HEK293 (cell line): ENCODE measurements around the gene GRIK4.

Source experiments
- CTCF ChIA-PET: fragments of 350-600 bp; formaldehyde crosslinking; extraction: SDS; loops from one replicate; lab custom pipeline; 2021; ENCODE audit warnings: antibody characterized with exemption; lab: Yijun Ruan, JAX
- POLR2A ChIA-PET: fragments of 300-600 bp; formaldehyde crosslinking; extraction: SDS; loops from one replicate; lab custom pipeline; 2020; ENCODE audit warnings: antibody characterized with exemption, inconsistent platforms; lab: Yijun Ruan, JAX
- H3K27ac ChIP-seq: fragments of 200-500 bp; sonication (Bioruptor generic); 2 replicates; pipeline ENCODE4 v1.5.1; 2014; ENCODE audit warnings: low read depth, low read length, control low read depth, inconsistent platforms; ENCODE audit errors: extremely low read depth
- H3K36me3 ChIP-seq, 2 experiments: fragments of 200-500 bp in 1 of 2; sonication (Bioruptor generic) in 1 of 2; 1 replicate in 1 of 2; 2 replicates in 1 of 2; pipeline ENCODE4 v1.5.1; 2014 to 2017; ENCODE audit warnings: inconsistent platforms in 2 of 2, low read length in 2 of 2; ENCODE audit not compliant: control insufficient read depth in 2 of 2, insufficient read depth in 1 of 2
- H3K4me1 ChIP-seq: fragments of 200-500 bp; sonication (Bioruptor generic); 2 replicates; pipeline ENCODE4 v1.5.1; 2014; ENCODE audit warnings: mild to moderate bottlenecking, low read length, inconsistent platforms; ENCODE audit not compliant: control insufficient read depth, insufficient read depth
- H3K4me3 ChIP-seq: 2 replicates; pipeline ENCODE4 v1.5.1; 2011; ENCODE audit warnings: low read depth, mild to moderate bottlenecking, control low read depth, low read length, moderate library complexity
- H3K9me3 ChIP-seq: fragments of 200-500 bp; sonication (Bioruptor generic); 2 replicates; pipeline ENCODE4 v1.5.1; 2014; ENCODE audit warnings: low read depth, low read length, inconsistent platforms; ENCODE audit not compliant: control insufficient read depth, insufficient read depth
- GFI1B ChIP-seq: fragments of 450-650 bp; formaldehyde crosslinking; IDR thresholded peaks from 2 replicates; pipeline ENCODE4 v1.5.1; 2016; ENCODE audit warnings: missing biosample characterization, missing genetic modification characterization
- KLF16 ChIP-seq: fragments of 450-650 bp; formaldehyde crosslinking; IDR thresholded peaks from 2 replicates; pipeline ENCODE4 v1.5.1; 2017; ENCODE audit warnings: missing biosample characterization, missing genetic modification characterization
- MYNN ChIP-seq: fragments of 450-650 bp; formaldehyde crosslinking; IDR thresholded peaks from 2 replicates; pipeline ENCODE4 v1.5.1; 2016; ENCODE audit warnings: missing biosample characterization, missing genetic modification characterization, borderline replicate concordance
- PRDM1 ChIP-seq: fragments of 450-650 bp; formaldehyde crosslinking; IDR thresholded peaks from 2 replicates; pipeline ENCODE4; 2016; ENCODE audit warnings: missing biosample characterization, missing genetic modification characterization
- PRDM10 ChIP-seq: fragments of 450-650 bp; formaldehyde crosslinking; IDR thresholded peaks from 2 replicates; pipeline ENCODE4 v1.5.1; 2016; ENCODE audit warnings: missing biosample characterization, missing genetic modification characterization
- SETDB1 ChIP-seq: IDR thresholded peaks from one replicate; pipeline ENCODE4 v1.6.1; 2017; ENCODE audit warnings: mild to moderate bottlenecking, low read length, moderate library complexity, mixed read lengths; ENCODE audit not compliant: insufficient read length
- SP3 ChIP-seq: fragments of 450-650 bp; formaldehyde crosslinking; IDR thresholded peaks from 2 replicates; pipeline ENCODE4 v1.5.1; 2016; ENCODE audit warnings: missing biosample characterization, missing genetic modification characterization
- TRIM28 ChIP-seq: IDR thresholded peaks from 2 replicates; pipeline ENCODE4 v1.6.1; 2011; ENCODE audit warnings: low read length, control low read depth, borderline replicate concordance
- ZBTB17 ChIP-seq: fragments of 450-650 bp; formaldehyde crosslinking; IDR thresholded peaks from 2 replicates; pipeline ENCODE4 v1.5.1; 2016; ENCODE audit warnings: missing biosample characterization, missing genetic modification characterization
- ZFP3 ChIP-seq: fragments of 450-650 bp; formaldehyde crosslinking; IDR thresholded peaks from 2 replicates; pipeline ENCODE4 v1.5.1; 2016; ENCODE audit warnings: low read depth, missing biosample characterization, missing genetic modification characterization
- ZNF10 ChIP-seq: fragments of 450-650 bp; formaldehyde crosslinking; IDR thresholded peaks from 2 replicates; pipeline ENCODE4 v1.5.1; 2017; ENCODE audit warnings: missing biosample characterization, missing genetic modification characterization
- ZNF132 ChIP-seq: fragments of 450-650 bp; formaldehyde crosslinking; IDR thresholded peaks from 2 replicates; pipeline ENCODE4 v1.5.1; 2017; ENCODE audit warnings: missing biosample characterization, missing genetic modification characterization, borderline replicate concordance
- ZNF169 ChIP-seq: fragments of 450-650 bp; formaldehyde crosslinking; IDR thresholded peaks from 2 replicates; pipeline ENCODE4 v1.5.1; 2016; ENCODE audit warnings: missing biosample characterization, missing genetic modification characterization
- ZNF2 ChIP-seq: fragments of 450-650 bp; formaldehyde crosslinking; IDR thresholded peaks from 2 replicates; pipeline ENCODE4 v1.5.1; 2016; ENCODE audit warnings: missing biosample characterization, missing genetic modification characterization
- ZNF211 ChIP-seq: fragments of 450-650 bp; formaldehyde crosslinking; IDR thresholded peaks from 2 replicates; pipeline ENCODE4 v1.5.1; 2016; ENCODE audit warnings: low read depth, missing biosample characterization, missing genetic modification characterization
- ZNF274 ChIP-seq, 2 experiments: fragments of 200-500 bp in 1 of 2; fragments of 450-650 bp in 1 of 2; sonication (Bioruptor generic) in 1 of 2; formaldehyde crosslinking in 1 of 2; IDR thresholded peaks; 2 replicates each; pipeline versions ENCODE4 v1.5.1 to v1.6.1; 2014 to 2016; ENCODE audit warnings: borderline replicate concordance in 1 of 2, inconsistent platforms in 1 of 2, low read length in 1 of 2, missing biosample characterization in 1 of 2, missing genetic modification characterization in 1 of 2
- ZNF548 ChIP-seq: fragments of 450-650 bp; formaldehyde crosslinking; IDR thresholded peaks from 2 replicates; pipeline ENCODE4 v1.5.1; 2016; ENCODE audit warnings: missing biosample characterization, missing genetic modification characterization
- ZNF580 ChIP-seq: fragments of 450-650 bp; formaldehyde crosslinking; IDR thresholded peaks from 2 replicates; pipeline ENCODE4 v1.5.1; 2016; ENCODE audit warnings: missing biosample characterization, missing genetic modification characterization
- ZNF623 ChIP-seq: fragments of 450-650 bp; formaldehyde crosslinking; IDR thresholded peaks from 2 replicates; pipeline ENCODE4 v1.5.1; 2016; ENCODE audit warnings: missing biosample characterization, missing genetic modification characterization
- ZNF654 ChIP-seq: fragments of 450-650 bp; formaldehyde crosslinking; IDR thresholded peaks from 2 replicates; pipeline ENCODE4 v1.5.1; 2016; ENCODE audit warnings: low read depth, missing biosample characterization, missing genetic modification characterization
- ZNF658 ChIP-seq: fragments of 450-650 bp; formaldehyde crosslinking; IDR thresholded peaks from 2 replicates; pipeline ENCODE4; 2016; ENCODE audit warnings: missing biosample characterization, missing genetic modification characterization
- ZNF660 ChIP-seq: fragments of 450-650 bp; IDR thresholded peaks from 2 replicates; pipeline ENCODE4 v1.5.1; 2018; ENCODE audit warnings: missing biosample characterization, mild to moderate bottlenecking, missing genetic modification characterization
- ZNF785 ChIP-seq: fragments of 450-650 bp; formaldehyde crosslinking; IDR thresholded peaks from 2 replicates; pipeline ENCODE4 v1.5.1; 2016; ENCODE audit warnings: missing biosample characterization, missing genetic modification characterization

Gene GRIK4

GRCh38 chr11:120941000-120941399 is 429.5 kb downstream of the GRIK4 start (continued):
- no peak for TF ChIP-seq ZNF623 (tag by site-specific recombination)
- TF ChIP-seq ZNF785 (tag by site-specific recombination) = no peak

- Histone ChIP-seq H3K4me1 (no peaks in the 10 kb centered on the region), H3K36me3 (no peaks in the 10 kb centered on the region), H3K4me3 (no peak overlapping the region), H3K27ac (no peak overlapping the region), H3K9me3 (no peaks in the 10 kb centered on the region)
- ChIA-PET CTCF (interaction anchor here (0.9 kb wide), 1 partner anchor 10 kb away, joined by 4 read pairs; no protein-coding TSS in a partner anchor), POLR2A (no interaction called here)
- TF ChIP-seq ZNF2 (tag by site-specific recombination) (no peak), ZNF274 (IDR thresholded peaks at IDR 0.05; ENCODE audit: low read length) (no peak), ZNF274 (tag by site-specific recombination; IDR thresholded peaks at IDR 0.05; ENCODE audit: borderline replicate concordance) (no peak), ZNF10 (tag by site-specific recombination) (peak; percentile 93), SP3 (no peak), ZNF169 (no peak), PRDM10 (tag by site-specific recombination) (no peak), KLF16 (tag by site-specific recombination) (no peak)
These were observed 431.2 kb downstream of the GRIK4 start for GRCh38 chr11:120942701-120943100.

- Histone ChIP-seq H3K27ac (no peak overlapping the region), H3K36me3 (no peaks in the 10 kb centered on the region), H3K4me1 (no peaks in the 10 kb centered on the region), H3K9me3 (no peaks in the 10 kb centered on the region), H3K4me3 (no peak overlapping the region)
- CTCF ChIA-PET = interaction anchor here (0.6 to 2.8 kb wide), 14 partner anchors 9 to 717 kb away, joined by 3 to 12 read pairs (median 3); no protein-coding TSS in a partner anchor
- TF ChIP-seq ZBTB17 (no peak), TRIM28 (peak; percentile 90; the same call in 1 of the 2 replicates), ZNF660 (no peak), ZNF132 (tag by site-specific recombination) (no peak), PRDM1 (tag by site-specific recombination) (no peak), MYNN (tag by site-specific recombination) (no peak), ZNF654 (tag by site-specific recombination) (peak; percentile 18; the same call in 1 of the 2 replicates), SETDB1 (peak; percentile 64)
- POLR2A ChIA-PET = no interaction called here
These were observed 433.5 kb downstream of the GRIK4 start for GRCh38 chr11:120945042-120945441.

GRCh38 chr11:120950880-120951279 is 439.3 kb downstream of the GRIK4 start:
- H3K36me3 ChIP-seq = no peaks in the 10 kb centered on the region
- H3K4me1 ChIP-seq = no peaks in the 10 kb centered on the region
- H3K9me3 ChIP-seq = no peaks in the 10 kb centered on the region
- POLR2A ChIA-PET = no interaction called here
- no peak overlapping the region for H3K27ac ChIP-seq
- no peak for TF ChIP-seq ZNF548 (tag by site-specific recombination)
- TF ChIP-seq ZNF211 (tag by site-specific recombination) = no peak
- TF ChIP-seq MYNN (tag by site-specific recombination) = no peak
- TF ChIP-seq ZNF658 = no peak
- no peak for TF ChIP-seq ZNF580 (tag by site-specific recombination)
- TF ChIP-seq ZFP3 = no peak
- no peak for TF ChIP-seq GFI1B (tag by site-specific recombination)
- CTCF ChIA-PET = interaction anchor here (0.6 to 1.9 kb wide), 9 partner anchors 14 to 1246 kb away, joined by 3 to 12 read pairs (median 4); partner anchors contain the start of gene GRIK4
- no peak overlapping the region for H3K4me3 ChIP-seq
